Bronchial epithelial cell (primary cell): Measurements from ENCODE around the gene PSD4. TPM values are rescaled to one million over a fixed set of nuclear protein-coding genes. Genes with fewer than 3 reads are reported as not detected.

Source experiments
- DNase-seq: peaks from one replicate; pipeline ENCODE4 v3.0.0-alpha.2; 2010; ENCODE audit warnings: low read depth
- FAIRE-seq: peaks from 2 replicates; lab custom pipeline; 2011; peaks lifted over from hg19 to GRCh38; lab: Jason Lieb, UNC
- H3K27me3 ChIP-seq: 2 replicates; pipeline ENCODE4 v1.5.1; 2011; ENCODE audit warnings: low read length; ENCODE audit not compliant: control insufficient read depth, insufficient read depth
- H3K36me3 ChIP-seq: 2 replicates; pipeline ENCODE4 v1.5.1; 2011; ENCODE audit warnings: low read length; ENCODE audit not compliant: control insufficient read depth, insufficient read depth
- H3K4me3 ChIP-seq: 2 replicates; pipeline ENCODE4 v1.5.1; 2011; ENCODE audit warnings: mild to moderate bottlenecking, low read depth, low read length, control low read depth
- CTCF ChIP-seq: IDR thresholded peaks from 2 replicates; pipeline ENCODE4 v1.5.1; 2011; ENCODE audit warnings: mild to moderate bottlenecking, moderate library complexity, low read length, control low read depth, inconsistent platforms; ENCODE audit not compliant: insufficient read depth, severe bottlenecking
- total RNA-seq: library from RNA; depleted of rRNA; stranded (reverse); fragments of >200 nt; gene quantifications from 2 replicates; pipeline ENCODE4 v1.2.1, GENCODE V29; 2014

The PSD4 gene
- total RNA-seq, 1 donor from 2014 or later = 25.0 TPM

DNA sequence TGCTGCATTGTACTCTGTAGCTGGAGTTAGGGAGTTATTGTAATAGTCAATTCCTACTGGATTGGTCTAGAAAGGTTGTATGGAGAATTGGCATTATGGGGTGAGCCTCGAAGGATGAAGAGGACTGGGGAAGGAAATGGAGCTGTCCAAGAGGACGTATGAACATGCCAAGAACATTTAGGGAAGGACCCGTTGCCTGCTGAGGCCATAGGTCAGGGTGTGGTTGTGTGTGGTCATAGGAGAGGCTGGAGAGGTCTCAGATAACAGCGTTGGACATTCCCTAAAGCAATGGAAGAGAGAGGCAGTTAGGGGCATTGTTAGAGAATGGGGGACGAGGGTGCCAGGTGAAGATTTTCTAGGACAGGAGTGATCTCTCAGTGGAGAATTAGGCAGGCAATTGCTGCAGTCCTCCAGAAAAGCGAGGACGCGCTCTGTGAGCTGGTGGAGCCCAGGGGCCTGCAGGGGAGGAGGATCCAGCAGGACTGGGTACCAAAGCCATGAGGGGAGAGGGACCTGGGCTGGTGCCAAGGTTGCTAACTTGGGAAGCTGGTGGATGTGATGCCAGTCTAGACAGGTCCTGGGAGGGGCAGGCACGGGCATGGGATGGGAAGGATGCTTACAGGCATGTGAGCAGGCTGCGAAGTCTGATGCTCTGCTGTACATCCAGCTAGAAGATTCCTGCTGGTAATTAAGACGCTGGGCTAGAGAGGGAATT is 9.4 kb upstream of the PSD4 start:
- no peak overlapping the region for H3K4me3 ChIP-seq
- H3K36me3 ChIP-seq = peaks cover 3% of the 10 kb centered on the region
- no peak for TF ChIP-seq CTCF
- H3K27me3 ChIP-seq = no peaks in the 10 kb centered on the region
- FAIRE-seq (peak; percentile 18), DNase-seq (peak; percentile 80)

DNA sequence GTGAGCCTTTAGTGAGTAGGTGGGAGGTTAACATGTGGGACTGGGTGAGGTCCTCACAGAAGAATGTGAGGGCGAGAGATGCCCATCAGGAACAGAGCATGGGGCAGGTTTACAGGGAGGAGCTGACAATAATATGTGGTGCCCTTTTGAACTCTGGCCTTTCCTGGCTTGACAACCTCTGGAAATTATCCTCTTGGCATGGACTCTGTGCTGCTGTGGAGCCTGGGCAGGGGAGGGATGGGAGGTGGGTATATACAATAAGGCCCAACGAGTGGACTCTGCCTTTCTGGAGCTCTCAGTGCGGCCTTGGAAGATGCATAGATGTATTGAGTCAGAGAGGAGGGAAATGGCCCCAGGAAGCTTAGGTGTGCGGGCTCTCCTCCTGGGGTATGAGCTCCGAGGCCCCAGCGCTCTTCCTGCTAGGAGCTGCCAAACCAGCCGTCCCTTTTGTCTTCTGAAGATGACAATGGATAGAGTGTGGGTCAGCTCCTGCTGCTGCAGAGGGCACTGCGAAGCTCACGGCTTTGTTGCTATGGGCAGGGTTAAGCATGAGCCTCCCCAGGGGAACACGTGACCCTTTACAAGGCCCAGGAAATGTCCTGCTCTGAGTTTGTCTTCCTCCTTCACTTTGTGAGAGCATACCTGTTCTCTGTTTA is 8.7 kb upstream of the PSD4 start:
- no peaks in the 10 kb centered on the region for H3K27me3 ChIP-seq
- H3K36me3 ChIP-seq = peaks cover 3% of the 10 kb centered on the region
- no peak overlapping the region for H3K4me3 ChIP-seq
- DNase-seq = no peak
- no peak for FAIRE-seq
- no peak for TF ChIP-seq CTCF

DNA sequence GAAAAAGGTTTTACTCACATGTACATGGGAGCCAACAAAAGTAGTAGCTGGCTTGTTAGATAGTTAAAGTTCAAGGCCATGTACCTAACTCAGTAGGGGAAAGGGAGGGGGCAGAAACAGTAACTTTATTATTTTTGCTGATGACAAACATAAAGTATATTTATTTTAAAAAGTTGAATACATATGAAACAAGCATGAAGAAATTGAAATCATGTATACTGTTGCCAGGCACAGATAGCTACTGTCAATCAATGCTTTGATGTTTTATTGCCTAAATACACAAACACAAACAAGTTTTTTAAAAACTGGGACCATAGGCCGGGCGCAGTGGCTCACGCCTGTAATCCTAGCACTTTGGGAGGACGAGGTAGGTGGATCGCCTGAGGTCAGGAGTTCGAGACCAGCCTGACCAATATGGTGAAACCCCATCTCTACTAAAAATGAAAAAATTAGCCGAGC is 7.6 kb upstream of the PSD4 start:
- FAIRE-seq = no peak
- Histone ChIP-seq H3K27me3 (no peaks in the 10 kb centered on the region), H3K4me3 (no peak overlapping the region), H3K36me3 (peaks cover 3% of the 10 kb centered on the region)
- no peak for DNase-seq
- TF ChIP-seq CTCF = no peak

GRCh38 chr2:113167115-113167932 is 6.4 kb upstream of the PSD4 start:
- no peak for TF ChIP-seq CTCF
- peaks cover 3% of the 10 kb centered on the region for H3K36me3 ChIP-seq
- DNase-seq (no peak), FAIRE-seq (no peak)
- no peaks in the 10 kb centered on the region for H3K27me3 ChIP-seq
- no peak overlapping the region for H3K4me3 ChIP-seq

DNA sequence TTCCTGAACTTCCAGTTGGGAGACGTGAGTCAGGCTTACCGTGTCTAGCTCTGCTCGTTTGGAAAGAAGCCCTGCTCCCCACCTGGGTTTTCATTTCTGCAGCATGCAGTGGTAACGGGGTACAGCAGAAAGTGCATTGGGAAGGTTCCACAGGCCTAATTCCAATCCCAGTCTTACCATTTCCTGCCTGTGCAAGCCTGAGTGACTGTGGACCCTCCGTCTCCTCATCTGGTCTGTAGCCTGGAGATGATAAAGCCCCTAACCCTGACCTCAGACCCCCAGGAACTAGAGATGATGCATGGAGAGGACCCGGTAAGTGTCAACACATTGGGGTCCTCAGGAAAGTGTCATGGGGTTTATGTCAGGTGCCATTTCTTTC is 5.8 kb upstream of the PSD4 start:
- DNase-seq = no peak
- no peaks in the 10 kb centered on the region for H3K27me3 ChIP-seq
- no peak overlapping the region for H3K4me3 ChIP-seq
- TF ChIP-seq CTCF = no peak
- no peak for FAIRE-seq
- peaks cover 3% of the 10 kb centered on the region for H3K36me3 ChIP-seq
